PC-9 (cell line): ENCODE results near the gene KNG1.

Experiments used
- EZH2 ChIP-seq: fragments of 200-600 bp; sonication (generic); IDR thresholded peaks from 2 replicates; pipeline ENCODE4 v1.8.0; 2017; ENCODE audit warnings: antibody characterized with exemption, low read depth
- TF ChIP-seq, protein P1 (sequence below): fragments of 200-600 bp; sonication (generic); conservative IDR thresholded peaks from 2 replicates; pipeline ENCODE4 v1.6.1; 2017; ENCODE audit warnings: mixed run types, antibody characterized with exemption, mild to moderate bottlenecking, moderate library complexity

DNA sequence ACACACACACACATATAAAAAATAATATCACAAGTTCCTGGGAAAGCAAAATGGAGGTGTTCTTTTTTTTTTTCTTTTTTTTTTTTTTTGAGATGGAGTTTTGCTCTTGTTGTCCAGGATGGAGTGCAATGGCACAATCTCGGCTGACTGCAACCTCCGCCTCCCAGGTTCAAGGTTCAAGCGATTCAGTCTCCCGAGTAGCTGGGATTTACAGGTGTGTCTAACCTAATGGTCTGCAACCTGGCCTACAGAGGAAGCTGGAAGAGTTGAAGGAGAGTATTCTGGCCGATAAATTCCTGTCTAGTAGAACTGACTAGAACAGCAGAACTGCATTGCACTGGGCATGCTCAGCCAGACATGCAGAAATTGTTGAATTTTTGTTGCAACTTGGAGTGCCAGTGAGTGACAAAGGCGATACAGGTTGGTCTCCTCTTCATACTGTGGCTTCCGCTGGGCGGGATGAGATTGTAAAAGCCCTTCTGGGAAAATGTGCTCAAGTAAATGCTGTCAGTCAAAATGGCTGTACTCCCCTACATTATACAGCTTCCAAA lies 43.8 kb downstream of the KNG1 start:
- TF ChIP-seq, protein P1, sequence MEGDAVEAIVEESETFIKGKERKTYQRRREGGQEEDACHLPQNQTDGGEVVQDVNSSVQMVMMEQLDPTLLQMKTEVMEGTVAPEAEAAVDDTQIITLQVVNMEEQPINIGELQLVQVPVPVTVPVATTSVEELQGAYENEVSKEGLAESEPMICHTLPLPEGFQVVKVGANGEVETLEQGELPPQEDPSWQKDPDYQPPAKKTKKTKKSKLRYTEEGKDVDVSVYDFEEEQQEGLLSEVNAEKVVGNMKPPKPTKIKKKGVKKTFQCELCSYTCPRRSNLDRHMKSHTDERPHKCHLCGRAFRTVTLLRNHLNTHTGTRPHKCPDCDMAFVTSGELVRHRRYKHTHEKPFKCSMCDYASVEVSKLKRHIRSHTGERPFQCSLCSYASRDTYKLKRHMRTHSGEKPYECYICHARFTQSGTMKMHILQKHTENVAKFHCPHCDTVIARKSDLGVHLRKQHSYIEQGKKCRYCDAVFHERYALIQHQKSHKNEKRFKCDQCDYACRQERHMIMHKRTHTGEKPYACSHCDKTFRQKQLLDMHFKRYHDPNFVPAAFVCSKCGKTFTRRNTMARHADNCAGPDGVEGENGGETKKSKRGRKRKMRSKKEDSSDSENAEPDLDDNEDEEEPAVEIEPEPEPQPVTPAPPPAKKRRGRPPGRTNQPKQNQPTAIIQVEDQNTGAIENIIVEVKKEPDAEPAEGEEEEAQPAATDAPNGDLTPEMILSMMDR = no peak
- no peak for TF ChIP-seq EZH2
